GM12878 (cell line): ENCODE results near the gene PTPRC. TPM values are rescaled to one million over a fixed set of nuclear protein-coding genes. Genes with fewer than 3 reads are reported as not detected.

Experiments
- ATAC-seq: fragments of 200-7000 bp; cut with Tn5 transposase; 3 replicates; pipeline ENCODE4 v1.9.1; 2020; ENCODE audit warnings: mild to moderate bottlenecking, moderate library complexity
- BruUV-seq: library from RNA; stranded (reverse); fragments of 400-500 nt; replicated peaks from 2 replicates; lab custom pipeline; 2021; lab: Mats Ljungman, UMichigan
- CTCF ChIA-PET: fragments of 300-600 bp; sonication (Branson Sonifier 250); formaldehyde crosslinking; extraction: SDS; loops from one replicate; lab custom pipeline; 2021; ENCODE audit warnings: inconsistent platforms; lab: Yijun Ruan, JAX
- POLR2A ChIA-PET: fragments of 350-600 bp; formaldehyde crosslinking; extraction: SDS; loops from one replicate; lab custom pipeline; 2021; ENCODE audit warnings: inconsistent platforms; lab: Charles Lee
- RAD21 ChIA-PET: fragments of 300-600 bp; sonication (Branson Sonifier 250); formaldehyde crosslinking; loops from one replicate; lab custom pipeline; 2023; ENCODE audit warnings: antibody characterized with exemption; ENCODE audit not compliant: unreplicated experiment; lab: Charles Lee
- SMC1A ChIA-PET: fragments of 300-600 bp; sonication (Branson Sonifier 250); formaldehyde crosslinking; loops from one replicate; lab custom pipeline; 2023; ENCODE audit not compliant: unreplicated experiment, uncharacterized antibody; lab: Charles Lee
- DNase-seq: peaks from one replicate; pipeline ENCODE4 v3.0.0-alpha.2; 2011; ENCODE audit warnings: low read depth, low spot score
- FAIRE-seq: peaks from 3 replicates; lab custom pipeline; 2011; peaks lifted over from hg19 to GRCh38; lab: Jason Lieb, UNC
- H2AFZ ChIP-seq: 2 replicates; pipeline ENCODE4 v1.6.0; 2011; ENCODE audit warnings: low read depth, low read length, control low read depth; ENCODE audit not compliant: control insufficient read depth
- H3K27ac ChIP-seq: 2 replicates; pipeline ENCODE4 v1.5.1; 2011; ENCODE audit warnings: control low read depth; ENCODE audit not compliant: control insufficient read depth, insufficient read depth
- H3K27me3 ChIP-seq, 2 experiments: replicated peaks in 1 of 2; 2 replicates each; pipeline versions ENCODE4 v1.6.0 to v1.6.1; 2011; ENCODE audit warnings: low read length in 1 of 2; ENCODE audit not compliant: control insufficient read depth in 2 of 2, insufficient read depth in 2 of 2
- H3K36me3 ChIP-seq, 2 experiments: 2 replicates each; pipeline ENCODE4 v1.5.1; 2011; ENCODE audit warnings: low read length in 1 of 2; ENCODE audit not compliant: control insufficient read depth in 2 of 2, insufficient read depth in 2 of 2
- H3K4me1 ChIP-seq: 2 replicates; pipeline ENCODE4 v1.6.1; 2011; ENCODE audit warnings: mild to moderate bottlenecking, low read length, moderate library complexity, mixed read lengths; ENCODE audit not compliant: control insufficient read depth, insufficient read depth
- H3K4me2 ChIP-seq: 2 replicates; pipeline ENCODE4 v1.6.0; 2011; ENCODE audit warnings: control low read depth; ENCODE audit not compliant: control insufficient read depth, insufficient read depth
- H3K4me3 ChIP-seq: fragments of 200-600 bp; sonication (generic); 2 replicates; pipeline ENCODE4 v1.5.1; 2016
- H3K79me2 ChIP-seq: 2 replicates; pipeline ENCODE4 v1.6.0; 2011; ENCODE audit warnings: low read length; ENCODE audit not compliant: control insufficient read depth, insufficient read depth
- H3K9ac ChIP-seq: 2 replicates; pipeline ENCODE4 v1.8.0; 2011; ENCODE audit warnings: low read length, control low read depth, mixed read lengths; ENCODE audit not compliant: control insufficient read depth, insufficient read depth
- H3K9me3 ChIP-seq: replicated peaks from 3 replicates; pipeline ENCODE4 v1.5.1; 2011; ENCODE audit warnings: mild to moderate bottlenecking, low read length; ENCODE audit not compliant: control insufficient read depth, insufficient read depth
- H4K20me1 ChIP-seq: 2 replicates; pipeline ENCODE4 v1.6.0; 2011; ENCODE audit not compliant: control insufficient read depth, insufficient read depth
- BHLHE40 ChIP-seq, 2 experiments: fragments of 450-650 bp in 1 of 2; IDR thresholded peaks; 2 replicates each; pipeline ENCODE4 v1.6.1; 2011 to 2017; ENCODE audit warnings: low read depth in 2 of 2, borderline replicate concordance in 1 of 2, improper control_type of control experiment in 1 of 2, low read length in 1 of 2, mild to moderate bottlenecking in 1 of 2
- KAT2A ChIP-seq: conservative IDR thresholded peaks from 2 replicates; pipeline ENCODE4 v1.6.1; 2011; ENCODE audit warnings: low read depth, low read length; ENCODE audit not compliant: control insufficient read depth
- NFXL1 ChIP-seq: fragments of 450-650 bp; IDR thresholded peaks from 2 replicates; pipeline ENCODE4 v1.6.1; 2017; ENCODE audit warnings: antibody characterized with exemption, mild to moderate bottlenecking, borderline replicate concordance
- SIX5 ChIP-seq: IDR thresholded peaks from 2 replicates; pipeline ENCODE4 v1.6.1; 2011; ENCODE audit warnings: mild to moderate bottlenecking, low read depth, low read length, moderate library complexity; ENCODE audit not compliant: severe bottlenecking
- STAT3 ChIP-seq: IDR thresholded peaks from 2 replicates; pipeline ENCODE4 v1.6.1; 2011; ENCODE audit warnings: low read depth, low read length, improper control_type of control experiment
- WGBS: methylation state at CpG from one replicate; pipeline ENCODE4 v1.1.6; 2016; ENCODE audit warnings: low lambda C conversion rate; ENCODE audit not compliant: insufficient replicate concordance, insufficient coverage; ENCODE audit errors: missing lambda C conversion rate; 5-methylcytosine and 5-hydroxymethylcytosine counted together
- in situ Hi-C: fragments of 300-500 bp; cut with MboI; formaldehyde crosslinking; loops from 9 replicates; pipeline ENCODE4 v1.14.3; 2018; ENCODE audit warnings: mixed read lengths
- intact Hi-C: fragments of 100-400 bp; cut with micrococcal nuclease; formaldehyde crosslinking; loops from one replicate; pipeline ENCODE4 v1.14.2; 2022; ENCODE audit not compliant: unreplicated experiment
- polyA plus RNA-seq, 11 experiments: library from polyadenylated mRNA; depleted of rRNA in 4 of 11; unstranded in 6 of 11; stranded (reverse) in 5 of 11; fragments of >200 nt; fragmentation: Nextera tagmentation in 4 of 11; fragmentation: Illumina TruSeq in 1 of 11; extraction: Ambion mirVana in 4 of 11; extraction: Trizol in 1 of 11; gene quantifications; 1 replicate in 1 of 11; 2 replicates in 10 of 11; pipeline versions ENCODE4 v1.2.1 to v1.2.3, GENCODE V29; 2011 to 2016; ENCODE audit warnings: inconsistent platforms in 2 of 11, missing spikeins in 2 of 11, low read depth in 1 of 11
- total RNA-seq, 4 experiments: library from RNA; depleted of rRNA in 3 of 4; stranded (reverse); fragments of >200 nt in 3 of 4; fragmentation: Illumina TruSeq in 1 of 4; extraction: Trizol in 1 of 4; gene quantifications; 2 replicates each; pipeline versions ENCODE4 v1.2.1 to v1.2.3, GENCODE V29; 2013 to 2021
- TF ChIP-seq, protein P1 (sequence below): fragments of 450-650 bp; IDR thresholded peaks from 2 replicates; pipeline ENCODE4 v1.6.1; 2017; ENCODE audit warnings: borderline replicate concordance
- TF ChIP-seq, protein P2 (sequence below): IDR thresholded peaks from 2 replicates; pipeline ENCODE4 v1.6.1; 2011; ENCODE audit warnings: low read depth, mild to moderate bottlenecking, low read length, moderate library complexity, borderline replicate concordance; ENCODE audit errors: extremely low read depth

Gene PTPRC
- total and polyA plus RNA-seq, 10 of the 15 experiments (the other 5 are each of a cell fraction or from before 2014, with no cell fraction given) = 72.9 to 221 (median 118) TPM

DNA sequence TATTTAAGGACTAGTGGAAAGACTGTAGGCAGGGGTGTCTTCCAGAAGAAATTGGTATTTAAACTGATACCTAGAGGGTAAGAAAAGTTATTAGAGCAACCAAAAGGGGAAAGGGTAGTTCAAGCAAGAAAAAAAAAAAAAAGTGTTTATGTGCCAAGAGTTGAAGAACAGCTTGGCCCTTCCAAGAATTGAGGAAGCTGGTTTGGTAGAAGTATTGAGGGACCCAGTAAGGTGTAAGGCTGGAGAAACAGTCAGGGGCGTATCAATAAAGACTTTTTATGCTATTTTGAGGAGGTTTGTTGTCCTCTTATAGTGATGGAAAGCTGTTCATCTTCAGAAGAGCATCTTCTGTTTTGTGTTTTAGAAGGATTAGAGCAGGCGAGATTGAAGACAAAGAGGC, 108.3 kb downstream of the PTPRC start:
- Histone ChIP-seq H3K9ac (no peak overlapping the region), H3K79me2 (no peaks in the 10 kb centered on the region), H3K27me3 (no peaks in the 10 kb centered on the region)
- FAIRE-seq (no peak), ATAC-seq (no peak)
- CTCF ChIA-PET = interaction anchor here (0.6 to 1.1 kb wide), 3 partner anchors 10 to 68 kb away, joined by 3 to 4 read pairs (median 3); no protein-coding TSS in a partner anchor
- TF ChIP-seq, protein P1, sequence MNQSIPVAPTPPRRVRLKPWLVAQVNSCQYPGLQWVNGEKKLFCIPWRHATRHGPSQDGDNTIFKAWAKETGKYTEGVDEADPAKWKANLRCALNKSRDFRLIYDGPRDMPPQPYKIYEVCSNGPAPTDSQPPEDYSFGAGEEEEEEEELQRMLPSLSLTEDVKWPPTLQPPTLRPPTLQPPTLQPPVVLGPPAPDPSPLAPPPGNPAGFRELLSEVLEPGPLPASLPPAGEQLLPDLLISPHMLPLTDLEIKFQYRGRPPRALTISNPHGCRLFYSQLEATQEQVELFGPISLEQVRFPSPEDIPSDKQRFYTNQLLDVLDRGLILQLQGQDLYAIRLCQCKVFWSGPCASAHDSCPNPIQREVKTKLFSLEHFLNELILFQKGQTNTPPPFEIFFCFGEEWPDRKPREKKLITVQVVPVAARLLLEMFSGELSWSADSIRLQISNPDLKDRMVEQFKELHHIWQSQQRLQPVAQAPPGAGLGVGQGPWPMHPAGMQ = no peak
- no peak for TF ChIP-seq STAT3
- TF ChIP-seq BHLHE40 (IDR thresholded peaks at IDR 0.05; ENCODE audit: borderline replicate concordance in 1 of 2, low read depth in 2 of 2, low read length in 1 of 2) = no peak
- TF ChIP-seq, protein P2, sequence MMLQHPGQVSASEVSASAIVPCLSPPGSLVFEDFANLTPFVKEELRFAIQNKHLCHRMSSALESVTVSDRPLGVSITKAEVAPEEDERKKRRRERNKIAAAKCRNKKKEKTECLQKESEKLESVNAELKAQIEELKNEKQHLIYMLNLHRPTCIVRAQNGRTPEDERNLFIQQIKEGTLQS = no peak
- TF ChIP-seq KAT2A = no peak
- TF ChIP-seq NFXL1 = no peak
- no peak for TF ChIP-seq SIX5
- TF ChIP-seq, all 136 proteins: peak for 0
- no peaks in the 10 kb centered on the region for H4K20me1 ChIP-seq
- H3K4me1 ChIP-seq = no peaks in the 10 kb centered on the region
- in situ Hi-C loops (no loop called here), intact Hi-C loops (no loop called here)
- WGBS = 97% methylated on average over 2 of the region's 2 CpGs
- SMC1A ChIA-PET = interaction anchor here (0.6 to 1.6 kb wide), 5 partner anchors 10 to 362 kb away, joined by 3 to 4 read pairs (median 3); no protein-coding TSS in a partner anchor
- no peak overlapping the region for H3K27ac ChIP-seq
- BruUV-seq = no TSS peak
- H3K4me2 ChIP-seq = no peak overlapping the region
- RAD21 ChIA-PET = no interaction called here
- H2AFZ ChIP-seq = no peak overlapping the region
- H3K36me3 ChIP-seq = peaks cover 12 to 26% of the 10 kb centered on the region in 2 experiments
- POLR2A ChIA-PET = interaction anchor here (0.7 kb wide), 1 partner anchor 943 kb away, joined by 4 read pairs; no protein-coding TSS in a partner anchor
- no peak overlapping the region for H3K4me3 ChIP-seq
- no peak for DNase-seq
- no peaks in the 10 kb centered on the region for H3K9me3 ChIP-seq
